G401 (cell line): ENCODE results near the gene PIN1. TPM values are rescaled to one million over a fixed set of nuclear protein-coding genes. Genes with fewer than 3 reads are reported as not detected.

Experiments used
- DNase-seq: peaks from one replicate; pipeline ENCODE4 v3.0.0-alpha.2; 2015; ENCODE audit warnings: low spot score
- in situ Hi-C: cut with HindIII; loops from 2 replicates; pipeline ENCODE4 v1.10.0; 2016; ENCODE audit warnings: low sequenced_read_pairs, mixed read lengths
- total RNA-seq: library from RNA; depleted of rRNA; stranded (reverse); fragments of >200 nt; shearing (Covaris generic); gene quantifications from 2 replicates; pipeline ENCODE4 v1.2.3, GENCODE V29; 2014

Gene PIN1
- total RNA-seq, 1 experiment from 2014 or later, result 222 TPM

DNA sequence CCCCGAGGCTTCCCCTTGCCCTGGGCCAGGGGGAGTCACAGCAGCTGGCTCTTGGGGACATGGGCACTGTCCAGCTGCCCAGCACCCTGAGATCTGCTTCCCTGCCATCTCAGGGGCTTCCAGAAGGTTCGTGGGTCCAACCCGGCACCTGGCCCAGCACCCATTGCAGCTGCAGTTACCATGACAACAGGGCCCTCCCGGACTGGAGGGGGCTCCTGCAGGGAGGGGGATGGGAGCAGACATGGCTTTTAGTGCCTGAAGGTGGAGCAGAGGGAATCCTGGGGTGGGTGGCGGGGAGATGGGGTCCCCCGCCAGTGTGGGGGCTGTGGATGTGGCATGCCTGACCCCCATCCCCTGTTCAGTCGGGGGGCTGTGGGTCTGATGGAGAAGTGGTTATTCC lies 14.7 kb downstream of the PIN1 start:
- DNase-seq, result no peak
- in situ Hi-C loops, result no loop called here

DNA sequence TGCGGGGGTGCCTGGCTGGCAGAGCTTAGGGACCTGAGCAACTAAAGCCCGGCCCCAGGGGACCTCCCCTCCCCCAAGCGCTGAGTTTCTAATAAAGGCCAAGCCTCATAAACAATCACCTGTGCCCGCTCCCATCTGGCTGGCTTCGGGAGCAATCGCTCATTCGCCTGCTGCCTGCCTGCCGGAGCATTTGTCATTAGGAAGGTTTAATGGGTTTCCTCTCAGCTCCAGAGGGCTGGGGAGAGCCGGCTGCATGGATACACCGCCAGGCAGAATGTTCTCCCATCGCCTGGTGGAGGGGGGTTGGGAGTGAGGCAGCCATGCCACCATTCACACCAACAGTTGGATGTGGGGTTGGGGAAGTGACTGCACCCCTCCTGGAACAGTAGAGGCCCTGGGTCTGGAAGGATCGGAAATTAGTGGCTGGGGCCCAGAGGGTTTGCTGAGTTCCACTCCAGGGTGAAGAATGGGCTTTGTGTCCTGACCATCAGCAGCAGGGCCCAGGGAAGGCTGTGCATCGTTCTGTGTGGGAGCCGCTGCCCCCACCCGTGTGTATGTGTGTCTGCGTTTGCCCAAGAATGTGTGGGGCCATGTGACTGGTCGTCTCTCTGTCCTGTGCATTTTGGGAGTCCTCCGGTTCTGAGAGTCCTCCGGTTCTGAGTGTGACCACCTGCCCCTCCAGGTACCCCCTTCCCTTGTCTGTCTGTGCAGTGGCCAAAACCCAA lies 15.3 kb downstream of the PIN1 start:
- in situ Hi-C loops, result no loop called here
- peak; percentile 74 for DNase-seq

DNA sequence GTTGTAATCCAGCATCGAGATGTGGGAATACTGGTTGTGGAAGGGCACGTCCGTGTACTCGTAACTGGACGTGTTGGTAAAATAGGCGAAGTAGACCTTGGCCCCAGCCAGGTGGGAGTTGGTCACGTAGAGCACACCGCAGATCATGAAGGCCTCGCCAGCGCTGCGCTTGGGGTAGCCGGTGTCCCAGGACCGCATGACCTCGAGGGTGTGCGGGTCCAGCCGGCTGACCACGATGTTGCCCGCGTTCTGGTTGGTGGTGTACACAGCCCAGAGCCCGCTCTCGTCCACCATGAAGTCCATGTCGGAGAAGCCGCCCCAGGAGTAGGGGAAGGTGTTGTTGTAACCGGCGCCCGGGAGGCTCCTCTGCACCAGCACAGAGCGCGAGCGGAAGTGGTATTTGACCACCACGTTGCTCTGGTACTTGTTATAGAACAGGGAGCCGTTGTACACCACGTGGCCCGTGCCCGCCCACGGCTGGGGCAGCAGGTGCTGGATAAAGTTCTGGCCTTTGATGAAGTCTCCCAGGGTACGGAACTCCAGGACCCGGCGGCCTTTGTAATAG lies 19.2 kb downstream of the PIN1 start:
- in situ Hi-C loops, result no loop called here
- DNase-seq, result no peak

DNA sequence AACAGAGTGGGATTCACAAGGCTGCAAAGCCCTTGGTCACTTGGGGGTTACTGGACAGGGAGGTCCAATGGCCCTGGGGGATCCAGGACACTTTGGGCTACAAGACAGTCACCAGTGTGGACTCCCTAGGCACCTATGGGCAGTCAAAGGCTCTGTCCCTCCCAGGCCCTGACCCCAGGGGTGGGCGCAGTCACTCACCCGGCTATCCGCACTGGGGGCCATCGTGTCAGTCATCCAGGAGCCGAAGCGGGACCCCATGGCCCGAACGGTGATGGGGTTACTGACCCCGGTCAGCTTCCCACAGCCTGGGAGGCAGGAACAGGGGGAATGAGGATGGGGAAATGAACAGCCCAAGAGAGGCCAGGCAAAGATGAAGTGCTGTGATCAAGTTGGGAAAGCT lies 21.5 kb downstream of the PIN1 start:
- no peak for DNase-seq
- in situ Hi-C loops, result no loop called here

DNA sequence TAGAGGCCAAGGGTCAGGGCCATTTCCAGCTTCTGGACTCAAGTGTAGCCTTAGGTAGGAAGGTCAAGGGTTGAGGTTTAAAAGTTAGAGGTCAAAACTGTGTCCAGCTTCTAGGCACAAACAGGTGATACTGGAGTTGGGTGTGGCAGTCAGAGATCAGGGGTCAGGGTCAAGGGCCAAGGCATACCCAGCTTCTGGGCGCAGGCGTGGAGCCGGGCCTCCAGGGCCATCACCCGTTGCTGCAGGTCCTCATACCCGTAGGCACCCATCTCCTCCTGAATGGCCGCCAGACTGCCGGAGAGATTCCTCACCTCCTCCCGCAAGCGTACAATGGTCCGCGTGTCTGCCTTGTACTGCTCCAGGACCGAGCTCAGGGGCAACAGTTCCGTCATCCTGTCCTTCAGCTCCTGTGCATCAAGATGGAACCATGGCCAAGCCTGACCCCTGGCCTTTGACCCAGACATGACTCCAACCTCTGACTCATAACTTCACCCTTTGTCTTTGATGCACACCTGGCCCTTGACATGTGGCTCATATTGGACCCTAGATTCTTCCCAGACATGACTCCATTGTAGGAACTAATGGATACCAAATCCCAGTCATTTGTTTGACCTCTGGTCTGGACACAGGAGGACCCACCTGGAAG lies 22.1 kb downstream of the PIN1 start:
- no peak for DNase-seq
- in situ Hi-C loops, result no loop called here

DNA sequence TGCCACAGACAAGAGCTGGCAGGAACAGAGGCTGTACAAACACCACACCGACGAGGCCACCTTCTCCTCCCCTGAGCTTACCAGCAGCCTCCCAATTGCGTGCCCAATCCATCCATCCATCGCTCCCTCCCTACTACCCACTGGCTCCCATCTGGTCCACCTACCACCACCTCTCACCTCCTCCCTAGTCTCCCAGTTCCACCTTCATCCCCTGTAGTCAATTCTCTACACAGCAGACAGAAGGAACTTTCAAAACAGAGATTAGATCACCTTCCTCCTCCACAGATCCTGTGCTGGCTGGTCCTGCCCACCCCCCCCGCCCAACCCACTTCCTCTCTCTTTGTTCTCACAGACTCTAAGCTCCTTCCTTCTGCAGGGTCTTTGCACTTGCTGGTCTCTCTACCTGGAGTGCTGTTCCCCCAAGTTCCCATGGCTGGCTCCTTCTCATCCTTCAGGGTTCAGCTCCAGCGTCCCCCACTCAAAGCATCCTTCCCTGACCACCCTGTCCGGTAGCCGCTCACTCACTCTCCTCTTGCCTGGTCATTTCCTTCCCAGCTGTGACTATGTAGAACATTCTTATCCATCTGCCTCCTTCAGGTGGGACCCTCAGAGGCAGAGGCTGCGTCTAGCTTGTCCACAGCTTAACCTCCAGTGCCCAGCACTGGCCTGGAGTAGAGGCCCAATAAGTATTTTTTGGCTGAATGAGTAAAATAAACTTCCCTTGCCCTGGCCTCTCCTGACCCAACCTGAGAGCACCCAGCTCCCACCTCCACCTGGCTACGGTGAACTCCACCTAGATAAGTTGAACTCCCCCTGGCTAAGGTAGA lies 23.0 kb downstream of the PIN1 start:
- no peak for DNase-seq
- in situ Hi-C loops, result no loop called here

DNA sequence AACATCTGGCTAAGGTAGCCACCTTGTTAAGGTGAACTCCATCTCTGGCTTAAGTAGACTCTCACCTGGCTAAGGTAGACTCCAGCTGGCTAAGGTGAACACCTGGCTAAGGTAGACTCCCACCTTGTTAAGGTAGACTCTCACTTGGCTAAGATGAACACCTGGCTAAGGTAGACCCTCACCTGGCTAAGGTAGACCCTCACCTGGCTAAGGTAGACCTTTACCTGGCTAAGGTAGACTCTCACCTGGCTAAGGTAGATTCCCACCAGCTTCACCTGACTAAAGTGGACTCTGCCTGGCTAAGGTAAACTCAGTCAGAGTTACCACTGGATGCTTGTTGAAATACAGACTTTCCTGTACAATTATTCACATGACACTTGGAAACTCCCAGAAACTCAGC lies 23.6 kb downstream of the PIN1 start:
- in situ Hi-C loops, result no loop called here

DNA sequence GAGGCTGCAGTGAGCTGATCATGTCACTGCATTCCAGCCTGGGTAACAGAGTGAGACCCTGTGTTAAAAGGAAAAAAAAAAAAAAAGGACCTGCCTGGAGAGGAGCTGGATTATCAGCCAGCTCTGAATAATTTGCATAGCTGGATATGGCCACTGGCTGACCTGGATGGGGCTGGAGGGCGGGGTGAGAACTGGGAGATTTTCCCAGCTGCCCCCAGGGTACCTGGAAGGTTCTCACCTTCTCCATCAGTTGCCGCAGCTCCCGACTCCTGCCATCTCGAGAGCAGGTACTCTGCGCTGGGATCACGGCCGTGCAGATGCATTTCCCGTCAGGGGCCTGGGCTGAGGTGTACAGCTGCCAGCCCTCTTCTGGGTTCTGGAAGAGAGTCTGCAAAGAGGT lies 25.3 kb downstream of the PIN1 start:
- peak; percentile 66 for DNase-seq
- in situ Hi-C loops, result no loop called here

More for the DNA sequence above, 23.6 kb downstream of the PIN1 start:
- no peak for DNase-seq

DNA sequence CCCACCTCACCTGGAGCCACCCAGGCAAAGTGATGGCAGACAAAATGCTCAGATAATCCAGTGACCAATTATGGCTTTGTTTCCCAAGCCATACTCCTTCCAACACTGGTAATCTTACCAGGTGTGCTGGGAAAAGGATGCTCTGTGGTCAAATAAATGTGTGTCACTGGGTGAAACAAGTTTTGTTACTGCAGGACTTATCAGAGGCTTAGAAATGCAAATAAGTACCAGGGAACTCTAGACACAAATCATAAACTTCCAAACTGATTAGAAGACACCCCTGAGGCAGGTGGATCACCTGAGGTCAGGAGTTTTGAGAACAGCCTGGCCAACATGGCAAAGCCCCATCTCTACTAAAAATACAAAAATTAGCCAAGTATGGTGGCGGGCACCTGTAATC lies 26.4 kb downstream of the PIN1 start:
- in situ Hi-C loops, result no loop called here
- no peak for DNase-seq

DNA sequence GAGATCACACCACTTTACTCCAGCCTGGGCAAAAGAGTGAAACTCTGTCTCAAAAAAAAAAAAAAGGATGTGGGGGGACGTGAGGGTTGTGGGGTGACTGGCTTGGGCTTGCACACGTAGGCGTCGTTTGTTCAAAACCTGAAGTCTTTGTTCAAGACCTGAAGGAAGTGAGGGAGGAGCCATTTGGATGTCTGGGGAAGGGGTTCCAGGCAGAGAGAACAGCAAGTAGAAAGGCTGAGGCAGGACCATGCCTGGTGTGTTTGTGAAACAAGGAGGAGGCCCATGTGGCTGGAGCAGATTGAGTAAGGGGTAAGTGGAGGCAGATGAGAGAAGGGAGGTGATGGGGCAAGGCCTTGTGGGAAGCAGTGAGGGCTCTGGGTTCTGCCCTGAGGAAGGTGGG lies 27.8 kb downstream of the PIN1 start:
- no peak for DNase-seq
- in situ Hi-C loops, result no loop called here

DNA sequence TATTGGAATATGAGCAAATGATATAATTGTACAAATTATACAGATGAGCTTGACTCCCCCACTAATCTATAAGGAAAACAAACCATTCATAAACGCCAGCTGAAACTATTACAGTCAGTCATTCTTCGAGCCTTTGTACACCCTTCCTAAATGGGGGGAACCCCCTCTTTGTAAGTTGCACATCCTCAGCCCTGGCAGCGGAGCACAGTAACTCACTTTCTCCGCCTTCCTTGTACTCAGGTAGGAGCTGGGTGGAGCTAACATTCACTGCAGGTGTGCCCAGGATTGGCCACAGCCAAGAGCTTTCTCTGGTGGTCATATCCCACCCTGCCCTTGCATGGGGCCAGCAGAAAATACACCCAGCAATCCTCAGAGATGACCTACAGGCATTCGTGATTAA lies 28.6 kb downstream of the PIN1 start:
- in situ Hi-C loops, result no loop called here
- no peak for DNase-seq

DNA sequence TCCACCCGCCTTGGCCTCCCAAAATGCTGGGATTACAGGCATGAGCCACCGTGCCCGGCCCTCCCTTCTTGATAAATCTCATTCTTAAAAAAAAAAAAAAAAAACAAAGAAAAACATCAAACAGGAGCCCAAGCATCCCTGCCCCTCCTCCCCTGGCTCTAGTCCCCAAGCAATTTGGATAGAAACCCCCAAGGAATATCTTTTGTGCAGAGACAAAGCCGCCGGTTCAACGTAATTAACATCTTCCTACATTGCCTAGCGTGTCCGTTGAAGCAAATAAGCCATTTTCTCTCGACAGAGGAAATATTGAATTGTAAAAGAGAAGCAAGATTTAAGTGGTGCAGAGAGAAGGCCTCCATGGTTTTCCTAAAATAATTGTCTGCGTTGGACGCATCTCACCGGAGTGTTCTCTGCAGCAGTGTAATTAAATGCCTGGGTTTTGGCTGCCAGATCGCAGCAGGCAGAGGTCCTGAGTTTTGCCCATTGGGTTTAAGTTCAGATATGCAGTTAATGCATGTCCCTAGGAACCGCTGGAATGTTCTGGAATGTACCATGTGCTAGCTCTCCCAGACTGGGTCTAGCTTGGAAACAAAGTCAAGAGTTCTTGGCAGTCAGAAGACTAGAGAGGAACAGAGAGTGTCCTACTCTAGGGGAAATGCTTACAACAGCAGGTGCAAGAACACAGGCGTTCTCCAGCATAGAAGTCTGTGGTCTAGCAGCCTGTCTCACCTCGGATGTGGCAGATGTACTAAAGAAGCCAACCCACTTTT lies 30.8 kb downstream of the PIN1 start:
- in situ Hi-C loops, result no loop called here
- DNase-seq, result peak; percentile 78

DNA sequence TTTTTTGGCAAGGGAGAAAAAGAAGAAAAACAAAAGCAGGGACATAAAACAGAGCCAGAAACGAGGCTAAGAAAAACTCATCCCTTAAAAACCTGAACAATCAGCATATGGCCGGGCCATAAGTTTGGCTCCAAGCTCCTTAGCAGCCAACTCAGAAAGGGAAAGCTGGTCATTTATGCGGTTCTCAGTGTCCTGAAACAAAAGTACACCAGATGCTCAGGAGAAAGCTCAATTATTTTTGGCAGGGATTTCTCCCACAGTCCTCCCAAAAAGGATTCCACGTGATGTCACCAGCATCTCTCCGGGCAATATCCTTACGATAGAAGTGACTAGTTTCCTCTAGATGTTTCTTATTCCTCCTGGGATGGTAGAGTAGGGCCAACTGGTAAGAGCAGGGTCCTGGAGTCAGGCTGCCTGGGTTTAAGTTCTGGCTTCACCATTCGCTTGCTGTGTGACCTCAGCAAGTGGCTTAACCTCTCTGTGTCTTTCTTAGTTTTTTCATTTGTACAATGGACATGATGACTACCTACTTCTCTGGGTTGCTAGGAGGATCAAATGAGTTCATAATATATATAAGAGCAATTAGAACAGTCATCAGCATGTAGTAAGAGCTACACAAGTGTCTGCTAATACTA lies 34.0 kb downstream of the PIN1 start:
- in situ Hi-C loops, result no loop called here
- peak; percentile 97 for DNase-seq

DNA sequence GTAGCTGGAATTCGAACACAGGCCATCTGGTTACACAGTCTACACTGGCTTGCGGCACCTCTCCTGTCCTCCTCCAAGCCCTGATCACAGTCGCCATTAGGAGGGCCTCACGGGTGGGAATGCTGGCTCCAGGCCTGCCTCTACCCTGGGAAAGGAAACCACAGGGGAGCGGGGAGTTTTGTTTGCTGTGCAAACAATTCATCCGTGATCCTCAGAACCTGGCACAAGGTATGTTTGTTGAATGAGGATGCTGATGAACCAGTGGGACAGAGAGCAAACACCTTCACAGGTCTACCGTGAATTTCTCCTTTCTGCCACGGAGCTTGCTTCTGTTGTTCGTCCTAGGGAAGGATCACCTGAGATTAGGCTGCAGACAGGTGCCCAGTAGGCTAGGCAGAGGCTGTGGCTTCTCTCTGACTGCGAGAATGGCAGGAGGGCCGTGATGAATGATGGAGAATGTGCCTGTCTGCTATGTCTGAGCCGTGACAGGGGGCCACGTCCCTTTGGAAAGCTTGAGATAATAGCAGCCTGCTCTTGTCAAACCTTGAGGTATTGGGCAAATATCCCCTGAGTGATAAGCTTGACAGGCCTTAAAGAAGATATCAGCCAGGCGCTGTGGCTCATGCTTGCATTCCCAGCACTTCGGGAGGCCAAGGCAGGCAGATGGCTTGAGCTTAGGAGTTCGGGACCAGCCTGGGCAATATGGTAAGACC lies 36.7 kb downstream of the PIN1 start:
- DNase-seq, result peak; percentile 30
- in situ Hi-C loops, result no loop called here

DNA sequence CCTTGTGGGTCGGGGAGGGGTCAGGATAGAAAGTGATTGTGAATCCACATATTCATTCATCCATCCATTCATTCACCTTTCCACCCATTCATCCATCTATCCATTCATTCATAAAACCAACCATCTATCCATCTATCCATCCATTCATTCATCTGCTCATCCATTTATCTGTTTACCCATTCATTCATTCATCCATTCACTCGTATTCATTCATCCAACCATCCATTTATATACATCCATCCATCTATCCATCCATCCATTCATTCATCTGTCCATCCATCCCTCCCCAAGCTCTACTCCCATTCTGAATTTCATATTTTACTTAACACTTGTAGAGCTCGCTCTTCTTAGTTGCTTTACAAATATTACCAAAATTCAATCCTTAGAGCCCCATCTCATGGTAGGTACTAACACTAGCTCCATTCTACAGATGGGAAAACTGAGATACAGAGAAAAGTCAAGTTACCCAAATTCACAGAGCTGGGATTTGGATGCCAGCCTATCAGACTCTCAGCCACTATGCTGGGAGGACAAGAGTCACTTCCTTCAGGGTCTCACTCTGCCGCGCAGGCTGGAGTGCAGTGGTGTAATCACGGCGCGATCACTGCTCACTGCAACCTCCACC lies 37.6 kb downstream of the PIN1 start:
- no peak for DNase-seq
- in situ Hi-C loops, result no loop called here

DNA sequence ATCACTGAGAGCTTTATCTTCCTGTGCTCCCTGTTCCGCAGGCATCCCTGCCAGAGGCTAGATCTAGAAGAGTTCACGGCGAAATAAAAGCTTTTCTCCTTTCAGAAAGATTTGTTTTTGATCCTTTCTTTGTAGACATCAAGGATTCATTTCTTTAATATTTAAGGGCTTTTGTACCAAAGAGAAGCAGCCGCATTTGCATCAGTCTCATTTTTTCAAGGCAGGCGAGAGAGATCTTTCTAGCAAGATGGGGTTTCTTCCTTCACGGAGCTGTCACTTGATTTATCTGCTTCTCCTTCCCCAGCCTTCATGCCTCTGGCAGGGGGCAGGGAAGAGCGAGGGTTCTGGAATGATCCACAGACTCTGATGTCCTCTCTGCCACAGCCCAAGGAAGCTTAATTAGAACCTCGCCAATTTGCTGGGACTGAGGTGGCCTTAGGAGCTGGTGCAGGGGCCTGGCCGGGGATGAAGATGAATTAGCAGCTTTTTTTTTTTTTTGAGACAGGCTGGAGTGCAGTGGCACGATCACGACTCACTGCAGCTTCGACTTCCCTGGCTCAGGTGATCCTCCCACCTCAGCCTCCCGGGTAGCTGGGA lies 40.0 kb downstream of the PIN1 start:
- in situ Hi-C loops, result no loop called here
- no peak for DNase-seq

DNA sequence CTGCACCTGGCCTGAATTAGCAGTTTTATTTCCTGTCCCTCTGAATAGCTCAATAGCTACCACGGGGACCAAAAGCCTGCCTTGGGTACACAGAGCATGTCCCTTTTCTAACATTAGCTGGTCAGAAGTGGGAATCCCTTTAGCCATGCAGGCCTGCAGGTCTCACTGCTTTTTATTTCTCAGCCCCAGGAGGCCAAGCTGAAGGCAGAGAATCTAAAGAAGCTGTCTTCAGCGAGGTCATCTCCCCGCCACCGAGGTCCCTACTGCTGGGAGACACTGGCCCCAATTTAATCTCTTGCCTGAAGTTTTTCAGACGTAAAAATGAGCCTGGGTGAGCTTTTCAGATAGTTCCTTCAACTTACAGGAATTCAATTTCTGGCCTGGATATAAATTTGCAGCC lies 40.7 kb downstream of the PIN1 start:
- no peak for DNase-seq
- in situ Hi-C loops, result no loop called here
